HG03280 (cell line): ENCODE measurements around the gene ROBO2.

Experiments
- ATAC-seq: cut with Tn5 transposase; IDR thresholded peaks from one replicate; pipeline ENCODE4 v1.9.1; 2021; ENCODE audit warnings: mild to moderate bottlenecking, moderate library complexity; ENCODE audit not compliant: unreplicated experiment

ROBO2 gene

GRCh38 chr3:77039606-77040171, at the start of gene ROBO2:
ROBO2 (plus strand) TSS chr3:77040099; CDS start chr3:77040786, 687 bp downstream.
- ATAC-seq: no peak

- ATAC-seq: no peak
Observed at GRCh38 chr3:76990606-76991005, 49.3 kb upstream of the ROBO2 start.

- ATAC-seq: no peak
Observed at GRCh38 chr3:76991165-76991564, 48.7 kb upstream of the ROBO2 start.

GRCh38 chr3:76997733-76998132, 42.2 kb upstream of the ROBO2 start:
- no peak for ATAC-seq

GRCh38 chr3:76998555-76998954, 41.3 kb upstream of the ROBO2 start:
- no peak for ATAC-seq

GRCh38 chr3:77001062-77001701, 38.7 kb upstream of the ROBO2 start:
- no peak for ATAC-seq

- no peak for ATAC-seq
Observed at GRCh38 chr3:77014226-77014625, 25.7 kb upstream of the ROBO2 start.

- no peak for ATAC-seq
Observed at GRCh38 chr3:77025471-77025870, 14.4 kb upstream of the ROBO2 start.

GRCh38 chr3:77026904-77027634, 12.8 kb upstream of the ROBO2 start:
- ATAC-seq: no peak

- no peak for ATAC-seq
Observed at GRCh38 chr3:77028005-77028404, 11.9 kb upstream of the ROBO2 start.

- ATAC-seq: no peak
Observed at GRCh38 chr3:77038468-77038929, 1.4 kb upstream of the ROBO2 start.

GRCh38 chr3:77038930-77039605, 831 bp upstream of the ROBO2 start:
- no peak for ATAC-seq

- no peak for ATAC-seq
Observed at GRCh38 chr3:77040216-77040615, 317 bp downstream of the ROBO2 start.

- no peak for ATAC-seq
Observed at GRCh38 chr3:77040926-77041722, 1.2 kb downstream of the ROBO2 start.

GRCh38 chr3:77041811-77042210, 1.9 kb downstream of the ROBO2 start:
- ATAC-seq: no peak

- no peak for ATAC-seq
Observed at GRCh38 chr3:77042343-77042742, 2.4 kb downstream of the ROBO2 start.

GRCh38 chr3:77042882-77043281, 3.0 kb downstream of the ROBO2 start:
- ATAC-seq: no peak

- no peak for ATAC-seq
Observed at GRCh38 chr3:77045686-77046085, 5.8 kb downstream of the ROBO2 start.

- no peak for ATAC-seq
Observed at GRCh38 chr3:77048186-77048585, 8.3 kb downstream of the ROBO2 start.

- ATAC-seq: no peak
Observed at GRCh38 chr3:77051591-77051990, 11.7 kb downstream of the ROBO2 start.

- ATAC-seq: no peak
Observed at GRCh38 chr3:77052051-77052501, 12.2 kb downstream of the ROBO2 start.
